ENCODE measurements around the gene RIN3.

The RIN3 gene

DNA sequence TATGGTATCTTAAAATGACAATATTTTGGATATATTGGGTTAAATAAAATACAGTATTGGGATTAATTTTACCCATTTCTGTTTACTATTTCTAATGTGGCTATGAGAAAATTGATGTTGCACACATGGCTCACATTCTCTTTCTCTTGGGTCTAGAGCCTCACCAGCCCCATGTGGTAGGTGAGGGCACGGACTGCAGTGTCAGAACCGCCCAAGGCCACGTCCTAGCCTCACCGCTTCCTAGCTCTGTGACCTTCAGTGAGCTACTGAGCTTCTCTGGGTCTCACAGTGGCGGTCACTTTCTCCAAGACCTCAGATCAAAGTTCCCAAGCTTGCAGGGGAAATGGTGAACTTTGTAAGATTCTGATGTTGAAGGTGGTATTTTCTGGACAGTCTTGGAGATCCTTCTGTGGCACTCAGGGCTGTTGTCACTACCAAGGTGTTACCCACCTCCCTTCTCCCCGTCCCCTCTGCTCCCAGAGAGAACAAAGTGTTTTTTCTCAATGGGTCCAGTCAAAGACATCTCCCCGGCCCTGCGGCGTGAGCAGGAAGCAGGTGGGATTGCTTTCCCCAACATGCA, 87.6 kb downstream of the RIN3 start:
- no peak for DNase-seq

DNA sequence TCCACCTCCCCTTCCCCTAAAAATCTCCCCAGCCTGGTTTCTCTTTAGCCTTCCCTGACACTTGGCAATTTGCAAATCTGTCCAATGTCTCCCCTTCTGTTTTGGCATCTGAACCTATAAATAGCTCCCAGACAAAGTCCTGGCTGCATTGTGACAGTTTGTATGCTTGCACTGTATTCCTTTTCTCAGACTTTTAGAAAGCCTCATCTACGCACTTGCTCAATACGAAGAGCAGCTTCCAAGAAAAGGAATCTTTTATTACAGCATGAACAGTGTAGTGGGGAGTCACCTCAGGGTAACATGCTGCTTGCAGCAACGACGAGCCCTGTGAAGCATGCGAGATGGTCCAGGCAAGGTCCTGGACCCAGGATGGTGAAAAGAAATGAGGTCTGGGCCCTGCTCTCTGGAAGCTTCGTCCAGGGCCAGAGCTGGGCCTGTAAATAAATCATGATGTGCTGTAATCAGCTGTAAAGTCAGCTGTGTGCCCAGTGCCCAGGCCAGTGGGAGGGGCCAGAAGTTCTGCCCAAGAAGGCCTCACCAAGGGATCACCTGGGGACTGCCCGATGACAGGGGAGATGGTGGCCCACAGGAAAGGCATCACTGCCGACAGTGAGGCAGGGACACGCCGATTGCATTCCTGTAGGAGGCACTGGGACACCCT, 88.3 kb downstream of the RIN3 start:
- no peak for DNase-seq

DNA sequence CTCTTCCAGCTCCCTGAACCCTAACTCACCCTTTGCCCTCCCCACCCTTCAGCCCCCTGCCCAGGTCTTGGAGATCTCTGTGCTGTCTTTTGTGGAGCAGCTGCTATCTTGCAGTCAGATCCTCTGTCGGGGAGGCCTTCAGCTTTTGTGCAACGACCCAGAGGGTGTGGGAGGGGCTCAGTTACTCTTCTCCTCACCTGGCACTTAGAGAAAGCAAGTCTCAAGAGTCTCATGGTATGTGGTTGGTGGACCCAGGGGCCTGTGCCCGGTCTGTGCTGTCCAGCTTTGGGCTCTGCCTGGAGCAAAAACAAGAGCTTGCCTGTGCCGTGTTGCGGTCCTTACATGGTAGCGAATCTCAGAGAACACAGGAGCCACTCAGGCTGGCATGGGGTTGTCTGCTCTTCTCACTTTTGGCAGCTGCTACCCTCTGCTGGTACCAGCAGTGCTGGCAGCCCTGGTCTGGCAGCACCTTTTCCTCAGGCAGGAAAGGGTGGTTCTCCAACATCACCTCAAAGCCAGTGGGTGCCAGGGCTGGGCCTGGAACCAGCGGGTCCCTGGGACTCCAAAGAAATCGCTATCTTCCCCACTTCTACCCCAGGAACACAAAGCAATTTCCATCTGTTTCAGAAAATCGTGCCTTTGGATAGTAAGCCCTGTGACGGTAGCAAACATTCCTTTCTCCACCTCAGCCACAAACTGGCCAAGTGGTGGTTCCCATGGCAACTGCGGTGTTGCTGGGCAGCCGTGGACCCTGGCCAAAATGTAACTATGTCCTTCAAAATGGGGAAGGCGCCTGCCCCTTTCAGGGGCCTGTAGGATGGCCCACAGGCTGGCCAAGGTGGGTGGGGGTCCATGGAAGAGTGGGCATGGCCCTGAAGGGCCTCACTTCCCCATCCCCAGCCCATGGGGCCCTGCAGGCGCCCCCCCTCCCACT, 90.0 kb downstream of the RIN3 start:
- DNase-seq: peak; percentile 52 to 81 (median 62)

DNA sequence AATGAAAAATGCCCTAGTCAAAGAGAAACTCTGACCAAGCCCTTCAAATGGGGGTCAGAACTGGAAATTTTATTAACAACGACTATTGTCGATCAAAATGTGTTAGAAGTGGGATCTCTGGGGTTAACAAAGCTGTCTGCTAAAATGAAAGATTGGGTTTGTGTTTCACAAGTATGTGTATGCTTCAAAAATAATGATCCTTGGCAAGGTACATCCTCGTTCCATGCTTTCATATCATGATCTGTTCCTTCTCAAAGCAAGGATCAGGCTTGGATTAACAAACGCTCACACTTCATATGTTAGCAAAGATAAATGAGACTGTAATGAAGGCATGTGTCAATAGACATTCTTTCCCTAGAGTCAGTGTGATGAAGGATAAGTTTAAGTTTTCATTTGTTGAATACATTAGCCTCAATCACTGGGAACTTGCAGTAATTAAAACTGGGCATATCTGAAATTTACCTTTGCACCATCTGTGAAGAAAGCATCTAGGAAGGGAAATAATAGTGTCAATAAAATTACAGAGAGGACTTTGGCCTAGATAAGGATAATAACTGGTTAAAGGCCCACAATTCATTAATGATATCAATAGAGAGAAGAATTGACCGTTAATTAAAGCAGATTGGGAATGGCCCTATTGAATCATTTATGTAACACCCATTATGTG, 91.8 kb downstream of the RIN3 start:
- DNase-seq: no peak

DNA sequence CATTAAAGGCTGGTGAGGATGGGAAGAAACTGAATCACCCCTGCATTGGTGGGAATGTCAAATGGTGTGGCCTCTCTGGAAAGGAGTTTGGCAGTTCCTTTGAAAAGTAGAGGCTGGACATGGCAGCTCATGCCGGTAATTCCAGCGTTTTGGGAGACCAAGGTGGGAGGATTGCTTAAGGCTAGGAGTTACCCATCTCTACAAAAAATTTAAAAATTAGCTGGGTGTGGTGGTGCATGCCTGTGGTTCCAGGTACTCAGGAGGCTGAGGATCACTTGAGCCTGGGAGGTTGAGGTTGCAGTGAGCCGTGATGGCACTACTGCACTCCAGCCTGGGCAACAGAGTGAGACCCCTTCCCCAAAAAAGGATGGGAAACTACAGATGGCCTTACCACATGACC, 93.7 kb downstream of the RIN3 start:
- no peak for DNase-seq

DNA sequence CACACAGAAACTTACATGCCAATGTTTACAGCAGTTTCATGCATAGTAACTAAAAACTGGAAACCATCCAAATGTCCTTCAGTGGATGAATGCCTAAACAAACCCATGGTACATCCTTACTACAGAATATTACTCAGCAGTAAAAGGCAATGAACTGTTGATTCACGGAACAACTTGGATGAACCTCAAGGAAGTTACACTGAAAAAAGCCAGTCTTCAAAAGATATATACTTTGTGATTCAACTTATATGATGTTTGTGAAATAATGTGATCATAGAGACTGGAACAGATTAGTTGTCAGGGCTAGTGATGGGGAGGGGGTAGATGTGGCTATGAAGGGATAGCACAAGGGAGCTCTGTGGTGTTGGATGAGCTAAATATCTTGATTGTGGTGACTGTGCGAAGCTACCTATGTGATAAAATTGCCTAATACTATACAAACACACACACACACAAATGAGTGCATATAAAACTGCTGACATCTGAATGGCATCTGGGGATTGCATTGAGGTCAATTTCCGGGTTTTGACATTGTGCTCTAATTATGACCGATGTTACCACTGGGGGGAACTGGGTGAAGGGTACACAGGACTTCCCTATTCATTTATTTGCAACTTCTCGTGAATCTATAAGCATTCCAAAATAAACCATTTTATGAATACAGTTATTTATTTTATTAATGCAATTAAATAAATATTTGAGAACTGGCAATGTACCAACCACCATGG, 94.3 kb downstream of the RIN3 start:
- DNase-seq: no peak

DNA sequence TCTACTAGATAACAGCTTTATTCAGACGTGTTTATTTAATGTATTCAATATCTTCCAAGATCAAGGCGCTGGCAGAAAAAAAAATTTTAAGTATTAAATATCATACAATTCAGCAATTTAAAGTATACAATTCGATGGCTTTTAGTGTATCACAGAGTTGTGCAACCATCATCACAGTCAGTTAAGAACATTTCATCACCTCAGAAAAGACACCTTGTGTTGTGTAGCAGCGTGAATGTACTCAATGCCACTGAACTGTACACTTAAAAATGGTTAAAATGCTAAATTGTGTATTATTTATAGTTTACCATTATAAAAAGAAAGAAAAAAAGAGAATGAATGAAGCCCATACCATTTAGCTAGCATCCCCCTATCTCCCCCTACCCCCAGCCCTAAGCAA, 96.4 kb downstream of the RIN3 start:
- no peak for DNase-seq

DNA sequence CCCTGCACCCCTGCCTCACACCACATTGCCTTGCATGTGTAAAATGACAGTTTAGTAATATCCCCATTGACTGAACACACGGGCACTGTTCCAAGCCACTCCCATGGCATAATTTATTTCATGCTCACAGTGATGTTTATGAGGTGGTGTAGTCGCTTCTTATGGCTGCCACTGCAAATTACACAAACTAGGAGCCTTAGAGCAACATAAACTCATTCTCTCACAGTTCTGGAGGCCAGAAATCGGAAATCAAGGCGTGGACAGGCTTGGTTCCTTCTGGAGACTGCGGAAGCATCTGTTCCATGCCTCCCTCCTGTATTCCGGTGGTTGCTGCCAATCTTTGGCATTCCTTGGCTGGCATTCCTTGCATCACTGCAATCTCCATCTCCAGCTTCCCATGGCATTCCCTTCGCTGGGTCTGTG, 97.3 kb downstream of the RIN3 start:
- DNase-seq: no peak

DNA sequence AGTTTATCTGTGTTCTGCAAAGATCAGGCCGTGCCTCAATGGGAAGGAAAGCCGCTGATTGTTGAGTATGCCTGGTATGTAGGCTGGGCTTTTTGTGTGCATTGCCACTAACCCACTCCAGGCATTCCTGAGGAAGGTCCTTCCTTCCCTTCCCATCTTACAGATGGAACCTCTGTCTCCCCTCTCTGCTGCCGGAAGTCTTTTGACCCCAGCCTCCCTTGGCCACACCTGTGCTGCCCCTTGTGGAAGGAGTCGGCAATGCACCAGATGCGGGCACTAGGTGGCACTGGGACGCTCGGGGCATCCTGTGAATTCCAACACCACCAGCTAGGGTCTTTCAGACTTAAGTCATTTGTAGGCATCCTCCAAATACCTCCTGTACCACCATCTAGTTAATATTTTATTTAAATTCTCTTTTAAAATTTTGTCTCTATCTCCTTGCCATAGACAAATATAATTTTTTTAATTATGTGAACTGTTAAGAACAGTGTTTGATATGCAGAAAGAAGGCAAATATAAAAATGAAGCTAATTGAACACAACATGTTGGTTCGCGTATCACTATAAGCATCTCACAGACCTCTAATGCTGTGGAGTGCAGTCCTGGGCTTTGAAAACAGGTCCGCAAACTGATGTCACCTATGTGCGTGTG, 99.6 kb downstream of the RIN3 start:
- peak; percentile 37 to 78 (median 62) for DNase-seq

DNA sequence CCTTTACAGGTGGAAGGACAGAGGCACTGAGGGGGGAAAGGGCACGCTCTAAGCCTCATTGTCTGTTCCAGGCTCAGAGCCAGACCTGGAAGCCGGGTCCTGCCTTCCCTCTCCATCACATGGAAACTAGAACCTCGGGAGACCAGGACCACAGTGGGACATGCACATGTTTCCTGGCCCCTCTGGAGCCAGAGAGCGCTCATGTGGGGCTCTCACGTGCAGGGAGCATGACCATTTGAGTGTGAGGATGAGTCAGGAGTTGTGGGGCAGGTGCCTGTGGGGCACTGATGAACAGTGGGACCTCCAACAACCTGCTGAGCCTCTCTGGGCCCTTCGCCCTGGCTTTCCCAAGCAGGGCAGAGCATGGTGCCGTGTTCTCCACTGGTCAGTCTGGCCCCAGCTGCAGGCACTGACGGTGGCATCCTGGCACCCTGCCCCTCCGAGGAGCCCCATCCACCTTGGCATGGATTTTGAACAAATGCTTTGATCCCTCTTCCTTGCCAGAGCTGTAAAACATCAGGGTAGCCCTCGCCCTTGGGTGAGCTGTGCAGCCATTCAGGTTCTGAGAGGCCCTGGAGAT, 100.2 kb downstream of the RIN3 start:
- DNase-seq: no peak

DNA sequence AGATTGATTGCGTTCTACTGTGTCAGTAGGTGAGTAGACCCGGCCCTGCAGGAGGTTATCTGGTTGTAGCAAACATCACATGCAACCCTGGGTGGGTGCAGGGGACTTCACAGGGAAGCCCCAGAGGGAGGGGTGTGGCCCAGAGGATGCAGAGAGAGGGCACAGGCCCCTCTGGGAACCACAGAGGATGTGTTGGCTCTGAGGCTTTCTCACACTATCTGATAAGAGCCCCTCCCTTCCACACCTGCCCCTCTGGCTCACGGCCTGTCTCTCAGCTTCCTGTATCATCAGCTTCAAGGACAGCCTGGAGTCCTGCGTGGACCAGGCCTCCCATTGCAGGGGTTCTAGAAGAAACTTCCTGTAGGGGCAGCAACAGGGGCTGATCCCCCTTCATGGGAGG, 101.9 kb downstream of the RIN3 start:
- peak; percentile 41 to 78 (median 54) for DNase-seq

DNA sequence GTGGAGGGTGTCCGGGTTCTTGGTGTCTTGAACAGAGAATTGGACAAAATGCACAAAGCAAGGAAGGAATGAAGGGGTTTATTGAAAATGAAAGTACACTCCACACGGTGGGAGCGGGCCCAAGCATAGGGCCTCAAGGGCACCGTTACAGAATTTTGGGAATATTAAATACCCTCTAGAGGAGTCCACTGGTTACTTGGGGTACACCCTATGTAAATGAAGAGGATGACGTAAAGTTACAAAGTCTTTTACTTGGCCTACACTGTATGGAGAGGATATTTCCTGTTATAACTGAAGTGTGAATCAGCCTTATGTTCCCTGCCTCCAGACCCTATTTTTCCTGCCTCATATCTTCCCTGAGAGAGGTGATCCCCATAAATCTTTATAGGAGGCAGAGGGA, 102.6 kb downstream of the RIN3 start:
- no peak for DNase-seq

DNA sequence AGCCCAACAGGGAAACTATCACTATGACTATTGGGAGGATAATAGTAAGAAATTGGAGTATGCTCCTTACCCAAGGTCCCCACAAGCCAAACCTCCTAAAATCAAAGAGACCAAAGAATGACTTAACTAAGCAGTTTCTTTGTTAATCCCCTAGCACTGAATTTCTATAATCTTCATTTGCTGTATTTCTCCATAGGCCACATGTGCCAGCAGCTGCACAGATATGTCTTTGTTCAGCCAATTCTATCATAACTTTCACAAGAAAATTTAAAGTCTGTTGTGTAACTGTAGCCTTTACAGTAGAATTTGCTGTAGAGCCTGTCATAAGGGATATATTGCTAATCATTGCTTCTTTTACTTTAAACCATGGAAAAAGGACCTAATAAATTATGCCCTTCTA, 104.0 kb downstream of the RIN3 start:
- DNase-seq: no peak

DNA sequence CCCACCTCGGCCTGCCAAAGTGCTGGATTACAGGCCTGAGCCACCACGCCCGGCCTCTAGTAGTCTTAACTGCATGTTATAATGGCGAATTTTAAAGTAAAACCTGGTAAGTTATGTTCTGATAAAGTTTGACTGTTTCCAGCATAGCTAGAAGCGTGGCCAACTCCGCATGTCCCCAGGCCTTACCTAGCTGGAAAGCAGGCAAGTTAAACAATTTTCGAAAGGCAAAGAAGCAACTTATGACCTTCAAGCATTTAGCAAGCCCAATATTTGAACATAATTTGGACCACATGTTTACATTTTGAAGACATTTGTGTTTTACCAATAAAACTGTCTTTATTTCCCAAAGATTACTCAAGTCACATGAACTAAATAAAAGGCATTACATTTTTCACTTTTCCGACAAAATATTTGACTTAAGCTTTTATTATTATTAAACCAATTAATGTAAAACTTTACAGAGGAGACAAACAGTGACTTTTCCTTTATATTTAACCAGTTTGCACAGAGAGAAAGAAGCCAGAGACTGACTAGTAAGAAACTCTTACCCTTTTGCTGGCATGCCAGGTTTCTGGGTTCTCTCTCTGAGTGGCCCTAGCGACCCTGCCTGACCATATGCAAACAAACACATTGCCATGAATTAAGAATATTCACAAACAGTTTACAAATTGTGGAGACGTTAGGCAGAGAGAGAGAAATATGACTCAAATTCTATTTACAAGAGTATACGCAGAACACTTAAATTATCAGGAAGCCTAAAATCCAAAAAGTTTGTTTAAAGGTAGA, 106.3 kb downstream of the RIN3 start:
- no peak for DNase-seq

DNA sequence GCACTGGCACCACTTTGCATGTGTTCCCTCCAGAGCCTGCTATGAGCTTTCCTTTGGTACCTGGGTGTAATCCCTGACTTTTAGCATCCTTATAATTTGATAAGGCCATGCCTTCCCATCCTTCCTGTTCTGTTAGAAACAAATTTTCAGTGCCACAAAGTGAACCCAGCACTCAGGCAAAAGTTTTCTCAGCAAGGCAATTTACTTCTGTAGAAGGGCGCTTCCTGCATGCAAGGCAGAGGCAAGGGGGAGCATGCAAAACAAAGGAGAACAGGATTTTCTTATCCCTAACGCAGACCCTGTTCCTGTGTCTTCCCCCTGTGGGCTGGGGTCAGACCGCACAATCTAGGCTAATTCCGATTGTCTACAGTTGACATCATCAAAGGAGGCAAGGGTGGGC, 108.7 kb downstream of the RIN3 start:
- no peak for DNase-seq

DNA sequence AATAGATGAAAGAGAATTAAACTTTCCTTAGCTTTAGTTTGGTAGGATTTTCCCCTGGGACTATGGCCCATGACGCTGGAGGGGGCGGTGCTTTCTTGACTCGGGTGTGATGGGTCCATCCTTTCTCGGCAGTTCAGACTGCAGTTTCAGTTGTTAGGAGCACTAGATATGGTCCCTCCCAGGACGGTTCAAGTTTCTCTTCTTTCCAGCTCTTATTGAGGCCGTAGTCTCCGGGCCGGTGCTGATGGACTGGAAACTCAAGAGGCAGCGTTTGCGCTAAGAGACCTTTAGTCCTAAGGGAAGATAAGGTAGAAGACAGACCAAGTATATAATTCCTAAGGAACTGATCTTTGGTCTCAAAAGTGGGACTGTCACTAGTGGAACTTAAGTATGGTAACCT, 111.2 kb downstream of the RIN3 start:
- no peak for DNase-seq

DNA sequence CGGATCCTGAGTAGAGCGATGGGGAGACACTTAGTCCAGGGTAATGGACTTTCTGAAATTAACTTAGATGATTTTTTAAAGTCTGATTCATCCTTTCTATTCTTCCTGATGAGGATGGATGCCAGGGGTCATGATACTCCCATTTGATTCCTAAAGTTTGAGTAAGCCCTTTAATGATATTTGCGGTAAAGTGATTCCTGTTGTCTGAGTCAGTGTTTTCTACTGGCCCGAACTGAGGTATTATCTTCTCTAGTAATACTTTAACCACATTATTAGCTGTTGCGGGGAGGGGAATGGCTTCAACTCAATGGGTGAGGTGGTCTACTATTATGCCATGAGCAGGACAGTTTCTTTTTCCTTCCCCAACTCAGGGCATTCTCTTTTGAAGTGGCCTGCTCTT, 111.6 kb downstream of the RIN3 start:
- DNase-seq: no peak

DNA sequence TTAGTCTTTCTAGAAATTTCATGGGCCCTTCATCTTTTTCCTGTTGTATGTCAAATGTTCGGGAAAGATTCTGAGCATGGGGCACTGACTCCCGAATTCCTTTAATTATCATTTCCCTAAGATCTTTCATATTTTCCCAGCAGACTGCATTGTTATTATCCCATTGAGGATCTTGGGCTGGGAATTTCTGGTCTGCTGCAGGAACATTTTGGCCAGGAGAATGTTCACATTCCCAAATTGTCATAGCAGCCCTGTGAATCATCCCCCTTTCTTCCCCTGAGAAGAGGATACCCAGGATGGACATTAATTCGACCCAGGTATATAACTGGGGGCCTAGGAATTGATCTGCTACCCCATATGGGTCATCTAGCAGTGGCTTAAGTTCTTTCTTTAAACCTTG, 112.5 kb downstream of the RIN3 start:
- DNase-seq: no peak

DNA sequence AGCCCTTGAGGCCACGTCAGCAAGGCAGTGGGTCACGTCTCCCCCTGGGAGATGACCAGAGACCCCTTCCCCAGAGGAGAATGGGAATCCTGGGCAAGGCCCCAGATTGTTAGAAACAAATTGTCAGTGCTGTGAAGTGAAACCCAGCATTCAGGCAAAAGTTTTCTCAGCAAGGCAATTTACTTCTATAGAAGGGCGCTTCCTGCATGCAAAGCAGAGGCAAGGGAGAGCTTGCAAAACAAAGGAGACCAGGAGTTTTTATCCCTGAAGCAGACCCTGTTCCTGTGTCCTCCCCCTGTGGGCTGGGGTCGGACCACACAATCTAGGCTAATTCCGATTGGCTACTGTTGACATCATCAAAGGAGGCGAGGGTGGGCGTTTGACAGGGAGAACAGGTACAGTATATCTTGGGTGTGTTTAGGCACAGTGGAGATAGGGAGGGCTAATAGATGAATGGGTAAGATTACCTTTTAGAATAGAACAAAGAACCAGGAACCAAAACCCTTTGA, 114.2 kb downstream of the RIN3 start:
- DNase-seq: no peak

DNA sequence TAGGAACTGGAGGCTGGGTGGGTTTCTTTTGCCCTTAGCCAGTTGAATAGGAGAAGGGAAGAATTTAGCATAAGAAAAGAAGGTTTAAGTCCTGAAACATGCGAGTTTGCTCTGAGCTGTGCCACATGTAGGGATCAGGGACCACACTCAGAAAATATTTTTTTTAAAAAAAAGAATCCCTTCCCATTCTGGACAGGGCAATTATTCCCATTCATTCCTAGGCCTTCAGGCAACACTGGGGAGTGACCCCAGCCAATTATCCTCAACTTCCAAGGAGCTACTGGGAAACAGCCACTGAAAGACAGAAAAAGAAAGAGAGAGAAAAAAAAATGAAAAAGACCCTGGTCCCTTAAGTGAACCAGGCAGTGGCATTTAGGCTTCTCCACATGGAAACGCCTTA, 115.1 kb downstream of the RIN3 start:
- DNase-seq: no peak

DNA sequence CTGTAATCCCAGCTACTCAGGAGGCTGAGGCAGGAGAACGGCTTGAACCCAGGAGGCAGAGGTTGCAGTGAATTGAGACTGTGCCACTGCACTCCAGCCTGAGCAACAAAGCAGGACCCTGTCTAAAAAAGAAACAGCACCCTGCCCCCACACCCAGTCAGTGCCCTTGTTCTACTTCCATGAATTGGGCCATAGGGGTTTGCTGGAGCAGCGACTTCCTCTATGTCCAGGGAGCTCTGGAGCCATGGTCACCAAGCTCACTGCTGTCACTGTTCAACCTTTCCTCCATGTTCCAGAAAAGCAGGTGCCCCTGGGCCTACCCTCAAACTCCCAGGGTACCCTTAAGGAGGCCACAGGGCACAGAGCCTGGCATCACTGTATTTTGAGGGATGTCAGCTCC, 116.8 kb downstream of the RIN3 start:
- DNase-seq: no peak

All from stimulated activated naive CD4-positive, alpha-beta T cell (primary cell).